Suppressor macrophage treated with lipopolysaccharide for 1 hour (primary cell): ENCODE measurements around the gene TMEM19.
A peak's percentile ranks its signal among the peaks of the same experiment; 100 is the strongest.

ENCODE experiments used
- DNase-seq, 3 donors: peaks; one replicate each; pipeline ENCODE4 v3.0.0-alpha.2; 2020 to 2022

Gene TMEM19

GRCh38 chr12:71719647-71720370 lies 33.9 kb downstream of the TMEM19 start:
- DNase-seq = no peak

GRCh38 chr12:71721783-71722505 lies 36.1 kb downstream of the TMEM19 start:
- DNase-seq = no peak

- no peak for DNase-seq
Observed at GRCh38 chr12:71725011-71725410, 39.1 kb downstream of the TMEM19 start.

GRCh38 chr12:71726548-71726947 lies 40.7 kb downstream of the TMEM19 start:
- no peak for DNase-seq

- no peak for DNase-seq
Observed at GRCh38 chr12:71727958-71728357, 42.1 kb downstream of the TMEM19 start.

- no peak for DNase-seq
Observed at GRCh38 chr12:71730936-71731335, 45.1 kb downstream of the TMEM19 start.

- DNase-seq = no peak
Observed at GRCh38 chr12:71731439-71732356, 45.8 kb downstream of the TMEM19 start.

GRCh38 chr12:71732357-71732712 lies 46.5 kb downstream of the TMEM19 start:
- DNase-seq = no peak

- no peak for DNase-seq
Observed at GRCh38 chr12:71737197-71737596, 51.3 kb downstream of the TMEM19 start.

- no peak for DNase-seq
Observed at GRCh38 chr12:71742998-71743397, 57.1 kb downstream of the TMEM19 start.

GRCh38 chr12:71744522-71745300 lies 58.8 kb downstream of the TMEM19 start:
- DNase-seq = no peak

GRCh38 chr12:71746974-71747611 lies 61.2 kb downstream of the TMEM19 start:
- peak; percentile 69 to 80 (median 74) for DNase-seq

- DNase-seq = no peak
Observed at GRCh38 chr12:71748081-71748850, 62.4 kb downstream of the TMEM19 start.

GRCh38 chr12:71749666-71750065 lies 63.8 kb downstream of the TMEM19 start:
- peak; percentile 40 to 69 (median 63) for DNase-seq

- DNase-seq = no peak
Observed at GRCh38 chr12:71752891-71753290, 67.0 kb downstream of the TMEM19 start.
